ENCODE data around the gene TXNDC2. TPM values are rescaled to one million over a fixed set of nuclear protein-coding genes. Genes with fewer than 3 reads are reported as not detected.
"Not testable (repeated sequence)": the region's sequence is repeated elsewhere in the genome, so short reads cannot be mapped to it uniquely, and the experiment has no call there.

Gene TXNDC2
- total RNA-seq, 1 experiment from 2014 or later, result 0.06 TPM

DNA sequence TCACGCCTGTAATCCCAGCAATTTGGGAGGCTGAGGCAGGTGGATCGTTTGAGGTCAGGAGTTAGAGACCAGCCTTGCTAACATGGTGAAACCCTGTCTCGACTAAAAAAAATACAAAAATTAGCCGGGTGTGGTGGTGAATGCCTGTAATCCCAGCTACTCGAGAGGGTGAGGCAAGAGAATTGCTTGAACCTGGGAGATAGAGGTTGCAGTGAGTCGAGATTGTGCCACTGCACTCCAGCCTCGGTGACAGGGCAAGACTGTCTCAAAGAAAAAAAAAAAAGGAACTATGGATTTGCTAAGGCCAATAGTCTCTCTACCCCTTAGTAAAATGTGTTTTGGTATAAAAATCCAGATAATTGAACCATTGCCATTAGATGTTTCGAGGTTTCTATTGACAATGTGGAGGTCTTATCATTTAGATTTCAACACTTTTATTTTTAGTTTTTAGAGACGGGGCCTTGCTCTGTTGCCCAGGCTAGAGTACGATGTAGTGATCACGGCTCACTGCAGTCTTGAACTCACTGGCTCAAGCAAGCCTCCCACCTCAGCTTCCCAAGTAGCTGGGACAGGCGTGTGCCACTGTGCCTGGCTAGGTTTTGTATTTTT, 1.1 kb upstream of the TXNDC2 start:
- DNase-seq (ENCODE audit: low read depth), result no peak

DNA sequence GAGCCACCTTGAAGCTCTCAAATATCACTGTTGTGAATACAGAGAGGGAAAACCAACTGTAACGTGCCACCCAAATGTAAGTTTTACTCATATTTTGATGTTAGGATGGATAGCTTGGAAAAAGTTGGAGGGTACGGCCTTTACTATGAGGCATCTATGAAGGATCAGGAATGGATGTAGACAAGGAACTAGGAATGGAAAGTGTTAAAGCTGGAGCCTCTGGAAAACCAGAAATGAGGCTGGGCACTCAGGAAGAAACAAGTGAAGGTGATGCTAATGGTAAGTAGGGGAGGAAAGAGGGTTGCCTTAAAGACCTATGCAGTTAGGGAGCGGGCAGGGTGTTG, 204 bp downstream of the TXNDC2 start:
- no peak for DNase-seq (ENCODE audit: low read depth)

DNA sequence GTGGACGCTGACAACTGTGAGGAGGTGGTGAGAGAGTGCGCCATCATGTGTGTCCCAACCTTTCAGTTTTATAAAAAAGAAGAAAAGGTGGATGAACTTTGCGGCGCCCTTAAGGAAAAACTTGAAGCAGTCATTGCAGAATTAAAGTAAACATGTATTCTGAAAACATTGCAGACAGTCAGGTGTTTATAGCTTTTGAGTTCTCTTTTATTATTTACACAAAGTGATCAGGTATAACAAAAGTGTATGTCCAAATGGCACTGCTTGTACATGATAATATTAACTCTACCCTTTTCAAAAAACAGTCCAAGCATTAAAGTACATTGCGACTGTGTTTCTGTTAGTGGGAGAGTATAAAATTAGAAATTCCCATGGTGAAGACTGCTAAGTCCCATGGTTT, 2.2 kb downstream of the TXNDC2 start:
- no peak for DNase-seq (ENCODE audit: low read depth)

DNA sequence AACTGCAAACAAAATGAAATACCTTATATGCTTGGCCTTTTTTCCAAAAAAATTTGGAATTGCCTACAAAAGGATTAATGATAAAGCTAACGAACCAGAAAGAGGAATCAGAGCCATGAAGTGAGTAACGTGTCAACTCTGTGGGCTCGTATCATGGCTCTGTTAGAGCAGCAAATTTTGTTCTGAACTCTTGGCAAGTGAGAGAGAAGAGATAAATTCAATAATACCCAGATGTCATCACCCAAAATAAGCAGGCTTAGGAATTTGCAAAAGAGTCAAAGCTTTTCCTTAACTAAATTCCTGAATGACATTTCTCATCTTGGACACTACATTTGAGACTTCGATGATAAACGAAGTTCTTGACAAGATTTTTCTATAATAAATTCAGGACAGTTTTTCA, 4.4 kb downstream of the TXNDC2 start:
- no peak for DNase-seq (ENCODE audit: low read depth)

DNA sequence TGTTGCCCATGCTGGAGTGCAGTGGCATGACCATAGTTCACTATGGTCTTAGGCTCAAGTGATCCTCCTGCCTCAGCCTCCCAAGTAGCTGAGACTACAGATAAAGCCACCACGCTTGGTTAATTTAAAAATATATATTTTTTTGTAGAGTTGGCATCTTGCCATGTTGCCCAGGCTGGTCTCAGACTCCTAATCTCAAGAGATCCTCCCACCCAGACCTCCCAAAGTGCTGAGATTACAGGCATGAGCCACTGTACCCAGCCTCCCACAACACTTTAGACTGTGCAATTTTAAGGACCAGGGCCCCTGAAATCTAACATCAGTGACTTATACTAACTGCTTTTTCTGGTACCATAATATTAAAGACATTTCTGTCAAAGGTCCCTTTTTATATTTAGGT, 5.2 kb downstream of the TXNDC2 start:
- DNase-seq (ENCODE audit: low read depth), result no peak

DNA sequence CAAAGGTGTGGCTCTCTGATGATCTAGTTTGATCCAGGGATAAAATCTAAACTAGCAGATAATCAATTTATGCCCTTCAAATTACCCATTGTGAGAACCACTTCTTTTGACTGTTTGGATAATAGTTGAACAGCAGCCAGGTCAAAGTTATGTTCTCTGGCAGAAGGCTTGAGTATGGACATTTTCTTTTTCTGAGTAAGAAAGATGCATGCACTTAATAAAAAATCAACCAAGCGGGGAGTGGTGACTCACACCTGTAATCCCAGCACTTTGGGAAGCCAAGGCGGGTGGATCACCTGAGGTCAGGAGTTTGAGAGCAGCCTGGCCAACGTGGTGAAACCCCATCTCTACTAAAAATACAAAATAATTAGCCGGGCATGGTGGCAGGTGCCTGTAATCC, 5.7 kb downstream of the TXNDC2 start:
- DNase-seq (ENCODE audit: low read depth), result not testable (repeated sequence)

DNA sequence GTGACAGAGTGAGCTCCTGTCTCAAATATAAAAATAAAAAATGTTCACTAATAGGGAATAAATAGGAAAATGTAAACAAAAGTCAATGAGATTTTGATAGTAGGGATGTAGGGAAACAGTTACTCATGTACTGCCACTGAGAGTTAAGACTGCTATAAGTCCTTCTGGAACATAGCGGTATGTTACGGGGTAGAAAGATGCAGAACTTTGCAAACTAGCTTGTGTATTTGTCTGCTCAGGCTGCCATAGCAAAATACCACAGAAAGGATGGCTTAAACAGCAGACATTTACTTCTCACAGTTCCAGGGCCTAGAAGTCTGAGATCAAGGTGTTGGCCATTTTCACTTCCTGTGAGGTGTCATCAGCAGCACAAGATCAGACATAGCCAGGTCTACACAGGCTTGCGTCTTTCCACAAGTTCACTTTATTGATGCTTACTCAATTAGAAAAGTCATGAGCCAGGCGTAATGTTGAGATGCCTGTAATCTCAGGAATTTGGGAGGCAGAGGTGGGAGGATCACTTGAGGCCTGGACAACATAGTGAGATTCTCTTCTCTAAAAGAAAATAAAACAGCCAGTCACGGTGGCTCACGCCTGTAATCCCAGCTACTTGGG, 8.8 kb downstream of the TXNDC2 start:
- no peak for DNase-seq (ENCODE audit: low read depth)

DNA sequence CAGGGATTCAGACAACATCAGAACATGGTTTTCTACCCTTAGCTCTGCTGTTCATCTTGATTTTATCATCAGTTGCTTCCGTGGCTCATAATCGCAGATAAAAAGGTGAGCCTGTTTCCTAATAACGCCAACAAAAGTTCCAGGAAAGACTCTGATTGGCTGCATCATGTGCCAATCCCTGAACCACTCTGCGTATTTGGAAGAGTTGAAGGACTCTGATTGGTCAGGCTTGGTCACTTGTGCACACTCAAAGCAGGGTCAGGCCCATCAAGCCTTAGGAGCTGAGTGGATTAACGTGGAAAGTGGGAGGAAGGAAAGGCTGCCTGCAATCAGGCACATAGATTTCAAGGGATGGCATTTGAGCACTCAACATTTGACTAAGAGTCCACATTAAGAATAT, 11.4 kb downstream of the TXNDC2 start:
- DNase-seq (ENCODE audit: low read depth), result no peak

DNA sequence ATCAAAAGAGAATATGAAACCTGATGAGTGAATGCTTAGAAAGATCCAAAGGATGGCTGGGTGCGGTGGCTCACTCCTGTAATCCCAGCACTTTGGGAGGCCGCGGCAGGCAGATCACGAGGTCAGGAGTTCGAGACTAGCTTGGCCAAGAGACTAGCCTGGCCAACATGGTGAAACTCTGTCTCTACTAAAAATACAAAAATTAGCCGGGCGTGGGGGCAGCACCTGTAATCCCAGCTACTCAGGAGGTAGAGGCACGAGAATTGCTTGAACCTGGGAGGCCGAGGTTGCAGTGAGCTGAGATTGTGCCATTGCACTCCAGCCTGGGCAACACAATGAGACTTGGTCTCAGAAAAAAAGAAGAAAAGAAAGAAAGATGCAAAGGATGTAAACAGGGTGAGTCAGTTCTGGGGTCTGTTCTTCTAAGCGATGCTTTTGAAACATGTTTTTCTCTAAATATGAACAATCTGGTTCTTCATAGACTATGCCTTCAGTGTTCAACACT, 12.1 kb downstream of the TXNDC2 start:
- DNase-seq (ENCODE audit: low read depth), result not testable (repeated sequence)

DNA sequence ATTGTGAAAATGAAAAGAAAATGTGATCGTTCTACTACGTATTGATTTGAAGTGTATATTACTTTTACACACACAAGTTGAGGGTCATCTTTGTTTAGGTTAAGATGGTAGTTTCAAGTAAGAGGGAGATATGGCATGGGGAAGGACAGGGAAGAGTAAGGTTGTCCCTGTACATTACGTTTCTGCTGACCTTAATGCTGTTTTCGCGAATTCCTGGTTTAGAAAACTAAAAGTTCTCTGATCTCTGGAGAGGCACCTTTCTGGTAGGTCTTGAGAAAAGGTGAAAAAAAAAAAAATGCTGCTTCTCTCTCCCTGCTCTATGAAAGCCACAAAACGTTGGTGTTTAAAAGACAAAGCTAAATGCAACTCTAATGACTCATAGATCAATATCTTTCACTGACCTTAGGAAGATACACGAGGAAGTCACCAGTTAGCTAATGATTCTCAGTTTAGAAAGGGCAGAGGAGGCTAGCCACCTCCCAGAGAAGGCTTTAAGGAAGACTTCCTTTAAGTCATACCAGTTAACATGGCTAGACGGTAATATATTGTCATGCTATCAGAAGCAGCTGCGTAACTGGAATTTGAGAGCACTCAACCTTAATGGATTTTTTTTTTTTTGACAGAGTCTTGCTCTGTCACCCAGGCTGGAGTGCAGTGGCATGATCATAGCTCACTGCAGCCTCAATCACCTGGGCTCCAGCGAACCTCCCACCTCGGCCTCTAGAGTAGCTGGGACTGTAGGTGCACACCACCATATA, 13.2 kb downstream of the TXNDC2 start:
- no peak for DNase-seq (ENCODE audit: low read depth)

DNA sequence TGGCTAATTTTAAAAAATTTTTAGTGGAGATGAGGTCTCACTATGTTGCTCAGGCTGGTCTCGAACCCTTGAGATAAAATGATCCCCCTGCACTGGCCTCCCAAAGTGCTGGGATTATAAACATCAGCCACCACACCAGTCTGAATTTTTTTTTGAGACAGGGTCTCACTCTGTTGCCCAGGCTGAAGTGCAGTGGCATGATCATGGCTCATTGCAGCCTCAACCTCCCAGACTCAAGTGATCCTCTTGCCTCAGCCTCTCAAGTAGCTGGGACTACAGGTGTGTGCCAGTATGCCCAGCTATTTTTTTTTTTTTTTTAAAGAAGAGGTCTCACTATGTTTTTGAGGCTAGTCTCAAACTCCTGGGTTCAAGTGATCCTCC, 13.8 kb downstream of the TXNDC2 start:
- not testable (repeated sequence) for DNase-seq (ENCODE audit: low read depth)

DNA sequence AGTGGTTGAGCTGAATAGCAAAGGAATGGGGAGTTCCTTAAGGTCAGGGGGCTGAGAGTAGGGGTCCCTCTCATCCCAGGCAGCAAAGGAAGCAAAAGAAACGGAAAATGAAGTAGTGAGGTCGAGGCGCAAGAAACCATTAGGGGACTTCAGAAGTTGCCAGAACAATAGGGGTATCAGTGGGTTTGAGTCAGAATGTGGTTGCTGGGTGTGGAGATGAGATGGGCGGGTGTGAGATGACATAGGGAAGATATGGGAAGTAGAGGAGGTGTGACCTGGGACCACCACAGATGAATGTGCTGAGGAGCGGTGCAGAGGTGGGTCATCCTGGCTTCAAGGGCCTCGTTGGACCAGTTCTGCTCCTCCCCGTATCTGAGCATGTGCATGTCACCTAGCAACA, 14.9 kb downstream of the TXNDC2 start:
- DNase-seq (ENCODE audit: low read depth), result no peak

DNA sequence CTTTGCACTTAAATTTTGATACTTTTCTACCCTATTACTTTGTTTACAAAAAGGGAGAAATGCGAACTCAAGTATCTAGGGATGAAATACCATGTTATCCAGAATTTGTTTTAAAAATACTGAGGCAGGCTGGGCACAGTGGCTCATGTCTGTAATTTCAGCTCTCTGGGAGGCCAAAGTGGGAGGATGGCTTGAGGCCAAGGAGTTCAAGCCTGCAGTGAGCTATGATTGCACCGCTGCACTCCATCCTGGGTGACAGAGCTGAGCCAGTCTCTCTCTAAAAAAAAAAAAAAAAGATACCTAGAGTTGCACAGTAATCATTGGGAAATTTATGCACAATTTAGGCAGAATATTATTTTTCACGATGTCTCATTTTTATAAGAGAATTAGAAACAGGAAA, 15.6 kb downstream of the TXNDC2 start:
- DNase-seq (ENCODE audit: low read depth), result peak; percentile 64

DNA sequence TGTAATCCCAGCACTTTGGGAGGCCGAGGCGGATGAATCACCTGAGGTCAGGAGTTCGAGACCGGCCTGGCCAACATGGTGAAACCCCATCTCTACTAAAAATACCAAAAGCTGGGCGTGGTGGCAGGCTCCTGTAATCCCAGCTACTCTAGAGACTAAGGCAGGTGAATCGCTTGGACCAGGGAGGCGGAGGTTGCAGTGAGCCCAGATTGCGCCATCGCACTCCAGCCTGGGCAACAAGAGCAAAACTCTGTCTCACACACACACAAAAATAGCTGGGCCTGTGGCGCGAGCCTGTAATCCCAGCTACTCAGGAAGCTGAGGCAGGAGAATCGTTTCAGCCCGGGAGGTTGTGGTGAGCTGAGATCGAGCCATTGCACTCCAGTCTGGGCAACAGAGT, 16.5 kb downstream of the TXNDC2 start:
- not testable (repeated sequence) for DNase-seq (ENCODE audit: low read depth)

DNA sequence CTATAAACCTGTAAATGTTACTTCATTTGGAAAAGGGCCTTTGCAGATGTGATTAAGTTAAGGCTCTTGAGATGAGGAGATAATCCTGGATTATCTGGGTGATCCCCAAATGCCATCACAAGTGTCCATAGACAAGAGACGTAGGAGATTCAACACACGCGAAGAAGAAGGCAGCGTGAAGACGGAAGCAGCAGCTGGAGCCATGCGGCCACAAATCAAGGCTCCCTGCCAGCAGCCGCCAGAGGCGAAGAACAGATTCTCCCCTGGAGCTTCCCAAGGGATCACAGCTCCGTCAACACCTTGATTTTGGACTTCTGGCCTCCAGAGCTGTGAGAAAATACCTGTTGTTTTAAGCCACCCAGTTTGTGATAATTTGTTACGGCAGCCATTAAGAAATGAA, 17.1 kb downstream of the TXNDC2 start:
- DNase-seq (ENCODE audit: low read depth), result no peak

DNA sequence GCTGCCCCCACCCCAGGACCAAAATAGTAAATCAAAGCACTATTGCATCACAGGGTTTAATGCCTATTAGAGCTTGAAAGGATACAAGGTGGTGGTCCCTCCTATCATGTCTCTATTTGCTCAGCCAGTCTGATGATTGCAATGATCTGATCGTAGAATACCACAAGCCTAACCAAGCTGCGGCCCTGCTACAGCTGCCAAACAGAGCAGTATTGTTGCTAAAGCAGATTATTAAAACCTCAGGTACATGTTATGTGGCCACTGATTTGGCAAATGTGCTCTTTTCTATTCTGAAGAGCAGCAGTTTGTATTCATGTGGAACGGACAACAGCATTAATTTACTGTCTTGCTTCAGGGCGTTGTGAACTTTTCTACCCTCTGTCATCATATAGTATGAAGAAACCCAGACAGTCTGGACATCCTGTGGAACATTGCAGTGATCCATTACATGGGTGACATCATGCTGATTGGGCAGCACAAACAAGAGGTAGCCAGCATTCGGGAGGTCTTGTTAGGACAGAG, 19.7 kb downstream of the TXNDC2 start:
- DNase-seq (ENCODE audit: low read depth), result no peak

DNA sequence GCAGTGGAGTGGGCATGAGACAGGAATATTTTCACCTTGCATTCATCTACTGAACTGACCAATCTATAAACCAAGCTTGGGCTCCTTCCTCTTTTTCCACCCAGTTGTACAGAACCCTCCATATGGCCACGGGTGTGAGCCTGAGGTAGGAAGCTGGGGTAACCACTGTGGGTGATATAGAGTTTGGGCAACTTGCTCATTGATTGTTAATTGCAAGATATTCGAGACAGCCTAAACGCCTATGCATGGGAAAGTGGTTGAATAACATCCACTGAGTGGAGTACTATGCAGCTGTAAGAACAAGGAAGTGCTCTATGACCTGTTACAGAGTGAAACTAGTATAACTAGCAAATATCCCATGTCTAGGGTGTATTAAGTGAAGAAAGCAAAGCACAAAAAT, 20.7 kb downstream of the TXNDC2 start:
- no peak for DNase-seq (ENCODE audit: low read depth)

DNA sequence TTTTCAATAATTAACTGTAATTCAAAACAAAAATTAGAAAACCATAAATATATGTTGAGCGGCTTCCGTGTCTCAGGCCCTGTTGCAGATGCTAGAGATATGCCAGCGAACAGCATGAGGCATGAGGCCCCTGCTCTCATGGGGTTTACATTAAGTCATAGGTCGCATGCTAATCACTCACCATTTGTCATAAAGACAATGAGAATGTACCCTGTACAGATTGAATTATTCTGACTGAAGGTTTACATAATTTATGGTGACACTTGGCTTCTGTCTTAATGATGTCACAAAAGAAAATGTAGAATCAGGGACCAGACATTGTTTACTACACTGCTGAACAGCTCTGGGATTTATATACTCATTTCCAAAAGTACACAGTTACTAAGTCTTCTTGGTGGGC, 22.1 kb downstream of the TXNDC2 start:
- DNase-seq (ENCODE audit: low read depth), result no peak

DNA sequence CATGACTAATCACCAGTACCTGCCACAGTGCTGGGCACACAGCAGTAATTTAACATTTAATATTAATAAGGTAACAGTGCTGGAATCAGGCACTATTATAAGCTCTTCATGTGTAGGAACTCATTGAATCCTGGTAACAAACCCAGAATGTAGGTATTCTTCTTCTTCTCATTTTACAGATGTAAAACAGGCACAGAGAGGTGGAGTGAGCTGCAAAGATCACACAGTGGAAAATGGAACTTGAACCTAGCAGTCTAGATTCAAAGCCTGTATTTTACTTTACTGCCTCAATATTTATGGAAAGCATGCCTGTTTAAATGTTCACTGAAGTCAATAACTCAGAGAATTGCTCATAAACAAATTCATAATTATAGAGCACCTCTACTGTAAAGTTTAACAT, 24.3 kb downstream of the TXNDC2 start:
- DNase-seq (ENCODE audit: low read depth), result no peak

DNA sequence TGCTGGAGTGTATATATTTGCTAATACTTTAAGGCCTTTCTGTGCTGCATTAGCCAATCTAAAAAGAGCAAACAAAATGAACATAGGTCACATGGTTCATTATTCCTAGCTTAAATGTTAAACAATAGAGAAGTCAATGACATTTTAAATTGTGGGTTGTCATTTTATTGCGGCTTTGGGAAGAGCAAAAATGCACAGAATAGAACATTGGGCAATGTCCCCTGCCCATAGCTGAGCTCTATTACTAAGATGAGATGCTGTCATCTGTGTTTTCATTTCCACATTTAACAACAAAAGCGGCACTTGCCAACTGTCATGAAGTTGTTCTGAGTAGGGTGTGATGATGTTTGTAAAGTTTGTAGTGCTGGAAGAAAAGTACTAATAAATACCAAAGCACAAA, 24.9 kb downstream of the TXNDC2 start:
- no peak for DNase-seq (ENCODE audit: low read depth)

DNA sequence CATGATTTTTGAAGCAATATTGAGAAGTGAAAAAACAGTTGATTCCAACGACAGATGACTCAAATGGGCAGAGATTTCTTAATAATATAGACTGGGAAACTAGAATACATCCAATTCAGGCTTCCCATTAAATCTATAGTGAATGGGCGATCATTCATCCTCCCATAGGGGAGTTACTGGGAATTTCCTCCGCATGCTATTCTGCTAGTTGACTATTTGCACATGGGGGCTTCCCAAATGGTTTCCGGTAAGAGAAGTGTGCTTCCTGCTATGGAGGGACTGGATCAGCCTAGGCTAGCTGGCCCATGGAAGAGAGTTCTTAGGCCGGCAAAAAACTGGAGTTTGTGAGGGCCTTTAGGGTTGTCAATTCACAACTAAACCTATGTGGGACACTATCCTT, 25.5 kb downstream of the TXNDC2 start:
- no peak for DNase-seq (ENCODE audit: low read depth)

DNA sequence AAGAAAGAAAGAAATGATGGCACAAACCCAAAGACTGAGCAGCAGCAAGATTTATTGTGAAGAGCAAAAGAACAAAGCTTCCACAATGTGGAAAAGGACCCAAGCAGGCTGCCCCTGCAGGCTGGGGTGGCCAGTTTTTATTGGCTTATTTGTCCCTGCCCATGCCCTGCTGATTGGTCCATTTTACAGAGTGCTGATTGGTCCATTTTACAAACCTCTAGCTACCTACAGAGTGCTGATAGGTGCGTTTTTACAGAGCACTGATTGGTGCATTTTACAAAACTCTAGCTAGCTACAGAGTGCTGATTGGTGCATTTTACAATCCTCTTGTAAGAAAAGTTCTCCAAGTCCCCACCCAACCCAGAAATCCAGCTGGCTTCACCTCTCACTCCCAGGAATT, 26.5 kb downstream of the TXNDC2 start:
- DNase-seq (ENCODE audit: low read depth), result not testable (repeated sequence)

DNA sequence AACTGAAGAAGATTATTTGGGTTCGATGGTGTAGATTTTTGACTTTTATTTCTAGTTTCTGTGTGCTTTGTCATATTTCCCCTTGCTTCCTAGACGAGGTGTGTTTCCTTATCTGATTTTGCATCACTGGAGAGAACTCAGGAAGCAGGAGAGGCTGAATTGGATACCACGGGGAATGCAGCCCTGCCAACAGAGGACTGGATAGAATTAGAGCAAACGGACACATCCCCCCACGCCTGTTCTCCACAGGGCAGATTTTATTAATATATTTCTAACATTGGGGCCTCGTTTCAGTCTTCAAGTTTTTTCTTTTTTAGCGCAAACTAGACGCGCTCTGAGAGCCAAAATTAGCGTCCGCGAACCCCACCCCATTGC, 27.4 kb downstream of the TXNDC2 start:
- DNase-seq (ENCODE audit: low read depth), result no peak
